Testis (tissue), 2 donors: ENCODE data around the gene CCDC181.

Experiments
- CTCF ChIP-seq, 3 experiments: fragments of 450-650 bp in 2 of 3; fragments of 200-600 bp in 1 of 3; sonication (generic) in 1 of 3; IDR thresholded peaks; one replicate each; pipeline ENCODE4 v1.5.1; 2016 to 2019; ENCODE audit warnings: antibody characterized with exemption in 3 of 3, mild to moderate bottlenecking in 2 of 3, moderate library complexity in 1 of 3
- POLR2A ChIP-seq: fragments of 450-650 bp; IDR thresholded peaks from one replicate; pipeline ENCODE4 v1.6.1; 2017; ENCODE audit warnings: antibody characterized with exemption, mild to moderate bottlenecking, moderate library complexity

- TF ChIP-seq POLR2A (no peak), CTCF (IDR thresholded peaks at IDR 0.05) (no peak)
Measured at GRCh38 chr1:169468982-169469381, 41.7 kb upstream of the CCDC181 start.
